GM18507 (cell line): ENCODE results near the gene ACYP1.

Experiments
- DNase-seq: peaks from one replicate; pipeline ENCODE4 v3.0.0; 2011; ENCODE audit warnings: low read depth; ENCODE audit not compliant: insufficient read length; ENCODE audit errors: extremely low spot score
- FAIRE-seq: peaks from 2 replicates; lab custom pipeline; 2011; peaks lifted over from hg19 to GRCh38; lab: Jason Lieb, UNC

The ACYP1 gene

GRCh38 chr14:75003250-75004027, 60.4 kb downstream of the ACYP1 start:
- DNase-seq (no peak), FAIRE-seq (no peak)
